Measurements from ENCODE around the gene PACRG.

- TF ChIP-seq EZH2 (IDR thresholded peaks at IDR 0.05; ENCODE audit: insufficient read depth, poor library complexity, severe bottlenecking) = no peak
- TF ChIP-seq EZH2phosphoT487 (IDR thresholded peaks at IDR 0.05; ENCODE audit: insufficient read depth, low read depth) = no peak
Measured at GRCh38 chr6:162952423-162952822, 224.6 kb downstream of the PACRG start.
